IMR-90 (cell line): ENCODE data around the gene PKD1L1. TPM values are rescaled to one million over a fixed set of nuclear protein-coding genes. Genes with fewer than 3 reads are reported as not detected.

Experiments
- ATAC-seq: fragments of 200-7000 bp; cut with Tn5 transposase; 2 replicates; pipeline ENCODE4 v1.9.1; 2020; ENCODE audit warnings: low read depth, mild to moderate bottlenecking, moderate library complexity
- BruUV-seq: library from RNA; stranded (reverse); fragments of 400-500 nt; replicated peaks from 2 replicates; lab custom pipeline; 2021; lab: Mats Ljungman, UMichigan
- CTCF ChIA-PET: fragments of 300-600 bp; formaldehyde crosslinking; extraction: SDS; loops from one replicate; lab custom pipeline; 2021; ENCODE audit warnings: antibody characterized with exemption; lab: Yijun Ruan, JAX
- POLR2A ChIA-PET: fragments of 300-600 bp; sonication (Branson Sonifier 250); formaldehyde crosslinking; loops from one replicate; lab custom pipeline; 2022; ENCODE audit warnings: antibody characterized with exemption; ENCODE audit not compliant: unreplicated experiment; lab: Charles Lee
- DNase-seq: peaks from one replicate; pipeline ENCODE4 v3.0.0; 2013
- H2AFZ ChIP-seq: replicated peaks from 2 replicates; pipeline ENCODE3; 2013; ENCODE audit warnings: low read length, mild to moderate bottlenecking; ENCODE audit not compliant: poor library complexity
- H2AK5ac ChIP-seq: 2 replicates; pipeline ENCODE4 v1.6.1; 2013; ENCODE audit warnings: low read depth, low read length, inconsistent platforms
- H2AK9ac ChIP-seq: replicated peaks from 2 replicates; pipeline ENCODE3; 2013; ENCODE audit warnings: mild to moderate bottlenecking, low read depth, low read length, moderate library complexity; ENCODE audit not compliant: poor library complexity
- H2BK120ac ChIP-seq: 2 replicates; pipeline ENCODE4 v1.6.1; 2013; ENCODE audit warnings: low read depth, low read length, inconsistent platforms
- H2BK15ac ChIP-seq: 3 replicates; pipeline ENCODE4 v1.6.1; 2013; ENCODE audit warnings: low read depth, low read length, inconsistent platforms
- H2BK20ac ChIP-seq: 2 replicates; pipeline ENCODE4 v1.6.1; 2013; ENCODE audit warnings: low read depth, mild to moderate bottlenecking, inconsistent platforms, low read length, moderate library complexity
- H2BK5ac ChIP-seq: 2 replicates; pipeline ENCODE4 v1.6.1; 2013; ENCODE audit warnings: mild to moderate bottlenecking, low read depth, low read length, inconsistent platforms; ENCODE audit not compliant: poor library complexity, severe bottlenecking
- H3K14ac ChIP-seq: replicated peaks from 2 replicates; pipeline ENCODE4 v1.6.1; 2013; ENCODE audit warnings: low read depth, low read length, inconsistent platforms
- H3K18ac ChIP-seq: 2 replicates; pipeline ENCODE4 v1.6.1; 2013; ENCODE audit warnings: low read depth, low read length, control low read depth
- H3K23ac ChIP-seq: 2 replicates; pipeline ENCODE4 v1.6.1; 2013; ENCODE audit warnings: low read depth, low read length, inconsistent platforms
- H3K27ac ChIP-seq: 2 replicates; pipeline ENCODE4 v1.5.1; 2013; ENCODE audit warnings: mild to moderate bottlenecking, control low read depth, low read length; ENCODE audit not compliant: insufficient read depth
- H3K27me3 ChIP-seq: 2 replicates; pipeline ENCODE4 v1.6.1; 2013; ENCODE audit warnings: low read length; ENCODE audit not compliant: control insufficient read depth, insufficient read depth
- H3K36me3 ChIP-seq: 2 replicates; pipeline ENCODE4 v1.6.1; 2013; ENCODE audit warnings: low read length, mixed read lengths; ENCODE audit not compliant: control insufficient read depth, insufficient read depth
- H3K4ac ChIP-seq: 2 replicates; pipeline ENCODE4 v1.6.1; 2013; ENCODE audit warnings: low read depth, low read length, inconsistent platforms
- H3K4me1 ChIP-seq: 2 replicates; pipeline ENCODE4 v1.6.1; 2013; ENCODE audit warnings: low read length, mixed read lengths; ENCODE audit not compliant: control insufficient read depth, insufficient read depth
- H3K4me2 ChIP-seq: 2 replicates; pipeline ENCODE4 v1.6.1; 2013; ENCODE audit warnings: low read depth, mild to moderate bottlenecking, control low read depth, low read length, moderate library complexity
- H3K4me3 ChIP-seq: 2 replicates; pipeline ENCODE4 v1.5.1; 2013; ENCODE audit warnings: low read depth, mild to moderate bottlenecking, control low read depth, low read length, moderate library complexity; ENCODE audit not compliant: insufficient read depth
- H3K56ac ChIP-seq: 2 replicates; pipeline ENCODE4 v1.6.1; 2013; ENCODE audit warnings: low read length, inconsistent platforms; ENCODE audit not compliant: insufficient read depth; ENCODE audit errors: extremely low read depth
- H3K79me1 ChIP-seq, 2 experiments: 2 replicates each; pipeline ENCODE4 v1.6.1; 2013; ENCODE audit warnings: low read length in 2 of 2, inconsistent platforms in 1 of 2, low read depth in 1 of 2
- H3K9ac ChIP-seq: 2 replicates; pipeline ENCODE4 v1.6.1; 2013; ENCODE audit warnings: low read depth, low read length, control low read depth
- H3K9me1 ChIP-seq: 2 replicates; pipeline ENCODE4 v1.6.1; 2013; ENCODE audit warnings: low read length, inconsistent platforms; ENCODE audit not compliant: insufficient read depth
- H3K9me3 ChIP-seq: 2 replicates; pipeline ENCODE4 v1.6.1; 2013; ENCODE audit warnings: low read length; ENCODE audit not compliant: control insufficient read depth, insufficient read depth
- H4K20me1 ChIP-seq: 2 replicates; pipeline ENCODE4 v1.6.1; 2013; ENCODE audit warnings: low read length, inconsistent platforms; ENCODE audit not compliant: insufficient read depth
- H4K5ac ChIP-seq: 2 replicates; pipeline ENCODE4 v1.6.1; 2013; ENCODE audit warnings: mild to moderate bottlenecking, low read depth, low read length, control low read depth
- H4K8ac ChIP-seq, 2 experiments: 2 replicates each; pipeline ENCODE4 v1.6.1; 2013; ENCODE audit warnings: low read depth in 2 of 2, low read length in 2 of 2, control low read depth in 1 of 2, inconsistent platforms in 1 of 2
- H4K91ac ChIP-seq: 2 replicates; pipeline ENCODE4 v1.6.1; 2013; ENCODE audit warnings: low read depth, low read length, inconsistent platforms; ENCODE audit not compliant: insufficient read depth
- BHLHE40 ChIP-seq: fragments of 150-350 bp; IDR thresholded peaks from 2 replicates; pipeline ENCODE4 v1.6.1; 2016; ENCODE audit warnings: mild to moderate bottlenecking, low read depth, low read length
- CEBPB ChIP-seq: IDR thresholded peaks from 2 replicates; pipeline ENCODE4 v1.6.1; 2012; ENCODE audit warnings: low read depth, low read length, improper control_type of control experiment
- CHD1 ChIP-seq: IDR thresholded peaks from 2 replicates; pipeline ENCODE4 v1.6.1; 2012; ENCODE audit warnings: low read depth, low read length, improper control_type of control experiment
- FOS ChIP-seq: fragments of 150-350 bp; IDR thresholded peaks from 2 replicates; pipeline ENCODE4 v1.6.1; 2016; ENCODE audit warnings: low read depth, low read length
- MAFK ChIP-seq: IDR thresholded peaks from 2 replicates; pipeline ENCODE4 v1.6.1; 2012; ENCODE audit warnings: low read depth, low read length, improper control_type of control experiment
- MAZ ChIP-seq: IDR thresholded peaks from 2 replicates; pipeline ENCODE4 v1.6.1; 2012; ENCODE audit warnings: low read depth, mild to moderate bottlenecking, low read length, improper control_type of control experiment, moderate library complexity, borderline replicate concordance
- MXI1 ChIP-seq: IDR thresholded peaks from 2 replicates; pipeline ENCODE4 v1.6.1; 2012; ENCODE audit warnings: low read depth, mild to moderate bottlenecking, low read length, moderate library complexity, borderline replicate concordance
- NFE2L2 ChIP-seq: fragments of 150-350 bp; IDR thresholded peaks from 2 replicates; pipeline ENCODE4 v1.6.1; 2016; ENCODE audit warnings: low read depth, mild to moderate bottlenecking, low read length
- POLR2A ChIP-seq: IDR thresholded peaks from 2 replicates; pipeline ENCODE4 v1.6.1; 2012; ENCODE audit warnings: mild to moderate bottlenecking, low read depth, low read length
- RAD21 ChIP-seq: IDR thresholded peaks from 2 replicates; pipeline ENCODE4 v1.6.1; 2012; ENCODE audit warnings: low read length, improper control_type of control experiment
- RCOR1 ChIP-seq: IDR thresholded peaks from 2 replicates; pipeline ENCODE4 v1.6.1; 2012; ENCODE audit warnings: mild to moderate bottlenecking, low read length, improper control_type of control experiment; ENCODE audit not compliant: insufficient replicate concordance
- RFX5 ChIP-seq: IDR thresholded peaks from 2 replicates; pipeline ENCODE4 v1.8.0; 2012; ENCODE audit warnings: low read depth, mild to moderate bottlenecking, low read length, moderate library complexity
- SMC3 ChIP-seq: fragments of 150-350 bp; IDR thresholded peaks from 2 replicates; pipeline ENCODE4 v1.6.1; 2016; ENCODE audit warnings: low read depth, mild to moderate bottlenecking, antibody characterized with exemption, low read length, moderate library complexity
- WGBS, 2 experiments: methylation state at CpG; one replicate each; pipeline versions ENCODE4 v1.1.5 to v1.1.7; 2013; ENCODE audit warnings: missing lambda C conversion rate in 2 of 2; ENCODE audit not compliant: insufficient read length in 1 of 2; ENCODE audit errors: extremely low coverage in 2 of 2; 5-methylcytosine and 5-hydroxymethylcytosine counted together
- dilution Hi-C: fragments of 300-500 bp; cut with HindIII; formaldehyde crosslinking; loops from one replicate; pipeline ENCODE4 v1.14.3; 2018; ENCODE audit warnings: low sequenced_read_pairs; ENCODE audit not compliant: unreplicated experiment
- in situ Hi-C: fragments of 300-500 bp; cut with MboI; formaldehyde crosslinking; loops from 3 replicates; pipeline ENCODE4 v1.14.3; 2019; ENCODE audit warnings: low sequenced_read_pairs, inconsistent platforms, mixed read lengths
- intact Hi-C: fragments of 100-400 bp; cut with micrococcal nuclease; formaldehyde crosslinking; loops from 2 replicates; pipeline ENCODE4 v1.10.0; 2022
- polyA plus RNA-seq, 3 experiments: library from polyadenylated mRNA; depleted of rRNA; stranded (reverse); fragments of >200 nt; gene quantifications; 2 replicates each; pipeline ENCODE4 v1.2.3, GENCODE V29; 2012; ENCODE audit warnings: low replicate concordance in 1 of 3
- total RNA-seq: library from RNA; depleted of rRNA; stranded (reverse); fragments of >200 nt; gene quantifications from 2 replicates; pipeline ENCODE4 v1.2.3, GENCODE V29; 2012
- TF ChIP-seq, protein P1 (sequence below): conservative IDR thresholded peaks from 2 replicates; pipeline ENCODE4 v1.5.1; 2012; ENCODE audit warnings: mild to moderate bottlenecking, low read depth, low read length, improper control_type of control experiment
- TF ChIP-seq, protein P2 (sequence below): fragments of 150-350 bp; IDR thresholded peaks from 2 replicates; pipeline ENCODE4 v1.6.1; 2016; ENCODE audit warnings: low read depth, mild to moderate bottlenecking, low read length, moderate library complexity, borderline replicate concordance
- TF ChIP-seq, protein P3 (sequence below): fragments of 150-350 bp; IDR thresholded peaks from 2 replicates; pipeline ENCODE4 v1.6.1; 2017; ENCODE audit warnings: mild to moderate bottlenecking, antibody characterized with exemption, low read length, low read depth

Gene PKD1L1
- total and polyA plus RNA-seq, 2 of the 4 experiments (the other 2 are of a cell fraction) = under 0.01 to 0.15 TPM

DNA sequence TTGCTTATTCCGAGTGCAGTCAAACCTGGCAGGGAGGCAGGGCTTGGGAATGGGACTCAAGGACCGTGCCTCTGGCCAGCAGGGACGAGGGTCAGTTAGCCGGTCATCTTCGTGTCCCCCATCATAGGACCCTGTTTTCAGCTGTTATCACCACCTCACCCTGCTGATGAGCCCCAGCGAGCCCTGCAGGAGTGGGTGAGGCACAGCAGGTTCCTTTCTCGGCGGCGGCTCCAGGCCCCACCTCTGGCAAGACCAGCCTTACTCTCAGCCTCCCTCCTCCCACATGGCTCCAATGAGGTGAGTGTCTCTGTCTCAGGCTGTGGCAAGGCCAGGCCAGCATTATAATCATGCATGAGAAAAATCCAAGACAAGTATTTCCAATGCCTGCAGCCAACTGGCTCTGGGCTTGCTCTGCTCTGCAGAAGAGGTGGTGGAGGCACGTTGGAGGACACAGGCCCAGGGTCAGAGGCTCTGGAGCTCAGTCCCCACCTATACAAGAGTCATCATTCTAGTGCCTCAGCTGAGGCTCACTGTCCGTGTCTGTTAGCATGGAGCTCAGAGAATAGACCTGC is 15.7 kb downstream of the PKD1L1 start:
- CTCF ChIA-PET = no interaction called here
- dilution Hi-C loops = no loop called here
- Histone ChIP-seq H3K14ac (no peak overlapping the region), H3K36me3 (no peaks in the 10 kb centered on the region), H4K20me1 (no peaks in the 10 kb centered on the region), H3K23ac (no peak overlapping the region), H2AK5ac (no peak overlapping the region), H3K4me2 (no peak overlapping the region), H3K27ac (no peak overlapping the region), H3K79me1 (no peaks in the 10 kb centered on the region), H2BK5ac (no peak overlapping the region), H3K9me3 (no peaks in the 10 kb centered on the region), H3K9me1 (peaks cover 3% of the 10 kb centered on the region; the same call in 1 of the 2 replicates), H3K4me1 (peaks cover 2% of the 10 kb centered on the region; the same call in 1 of the 2 replicates), H4K5ac (no peak overlapping the region), H3K27me3 (peaks cover 6% of the 10 kb centered on the region; the same call in 1 of the 2 replicates), H4K91ac (no peak overlapping the region), H2BK15ac (no peak overlapping the region), H4K8ac (no peak overlapping the region), H3K4me3 (no peak overlapping the region), H2BK20ac (no peak overlapping the region), H2AFZ (no peak overlapping the region), H3K56ac (no peak overlapping the region), H3K4ac (no peak overlapping the region), H2AK9ac (no peak overlapping the region), H2BK120ac (no peak overlapping the region), H3K18ac (no peak overlapping the region), H3K9ac (no peak overlapping the region)
- in situ Hi-C loops = no loop called here
- TF ChIP-seq CEBPB (no peak), RFX5 (no peak), POLR2A (no peak), MAZ (no peak), SMC3 (no peak), FOS (no peak), RAD21 (no peak), MXI1 (no peak), RCOR1 (no peak), BHLHE40 (no peak), CHD1 (no peak), MAFK (no peak), NFE2L2 (no peak)
- TF ChIP-seq, protein P1, sequence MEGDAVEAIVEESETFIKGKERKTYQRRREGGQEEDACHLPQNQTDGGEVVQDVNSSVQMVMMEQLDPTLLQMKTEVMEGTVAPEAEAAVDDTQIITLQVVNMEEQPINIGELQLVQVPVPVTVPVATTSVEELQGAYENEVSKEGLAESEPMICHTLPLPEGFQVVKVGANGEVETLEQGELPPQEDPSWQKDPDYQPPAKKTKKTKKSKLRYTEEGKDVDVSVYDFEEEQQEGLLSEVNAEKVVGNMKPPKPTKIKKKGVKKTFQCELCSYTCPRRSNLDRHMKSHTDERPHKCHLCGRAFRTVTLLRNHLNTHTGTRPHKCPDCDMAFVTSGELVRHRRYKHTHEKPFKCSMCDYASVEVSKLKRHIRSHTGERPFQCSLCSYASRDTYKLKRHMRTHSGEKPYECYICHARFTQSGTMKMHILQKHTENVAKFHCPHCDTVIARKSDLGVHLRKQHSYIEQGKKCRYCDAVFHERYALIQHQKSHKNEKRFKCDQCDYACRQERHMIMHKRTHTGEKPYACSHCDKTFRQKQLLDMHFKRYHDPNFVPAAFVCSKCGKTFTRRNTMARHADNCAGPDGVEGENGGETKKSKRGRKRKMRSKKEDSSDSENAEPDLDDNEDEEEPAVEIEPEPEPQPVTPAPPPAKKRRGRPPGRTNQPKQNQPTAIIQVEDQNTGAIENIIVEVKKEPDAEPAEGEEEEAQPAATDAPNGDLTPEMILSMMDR = no peak
- TF ChIP-seq, protein P2, sequence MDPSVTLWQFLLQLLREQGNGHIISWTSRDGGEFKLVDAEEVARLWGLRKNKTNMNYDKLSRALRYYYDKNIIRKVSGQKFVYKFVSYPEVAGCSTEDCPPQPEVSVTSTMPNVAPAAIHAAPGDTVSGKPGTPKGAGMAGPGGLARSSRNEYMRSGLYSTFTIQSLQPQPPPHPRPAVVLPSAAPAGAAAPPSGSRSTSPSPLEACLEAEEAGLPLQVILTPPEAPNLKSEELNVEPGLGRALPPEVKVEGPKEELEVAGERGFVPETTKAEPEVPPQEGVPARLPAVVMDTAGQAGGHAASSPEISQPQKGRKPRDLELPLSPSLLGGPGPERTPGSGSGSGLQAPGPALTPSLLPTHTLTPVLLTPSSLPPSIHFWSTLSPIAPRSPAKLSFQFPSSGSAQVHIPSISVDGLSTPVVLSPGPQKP = no peak
- TF ChIP-seq, protein P3, sequence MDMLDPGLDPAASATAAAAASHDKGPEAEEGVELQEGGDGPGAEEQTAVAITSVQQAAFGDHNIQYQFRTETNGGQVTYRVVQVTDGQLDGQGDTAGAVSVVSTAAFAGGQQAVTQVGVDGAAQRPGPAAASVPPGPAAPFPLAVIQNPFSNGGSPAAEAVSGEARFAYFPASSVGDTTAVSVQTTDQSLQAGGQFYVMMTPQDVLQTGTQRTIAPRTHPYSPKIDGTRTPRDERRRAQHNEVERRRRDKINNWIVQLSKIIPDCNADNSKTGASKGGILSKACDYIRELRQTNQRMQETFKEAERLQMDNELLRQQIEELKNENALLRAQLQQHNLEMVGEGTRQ = no peak
- WGBS, 2 experiments = no CpG with 5 or more reads among the region's 11 CpGs
- DNase-seq = no peak
- no peak for ATAC-seq
- BruUV-seq = no TSS peak
- POLR2A ChIA-PET = no interaction called here
- intact Hi-C loops = no loop called here
